C4-2B (cell line): ENCODE measurements around the gene ARMC3.

ENCODE experiments used
- ZFX ChIP-seq: fragments of 450-650 bp; IDR thresholded peaks from 2 replicates; pipeline ENCODE4 v1.6.1; 2017
- TF ChIP-seq, protein P1 (sequence below): fragments of 450-650 bp; conservative IDR thresholded peaks from 2 replicates; pipeline ENCODE4 v1.5.1; 2017; ENCODE audit warnings: mild to moderate bottlenecking

DNA sequence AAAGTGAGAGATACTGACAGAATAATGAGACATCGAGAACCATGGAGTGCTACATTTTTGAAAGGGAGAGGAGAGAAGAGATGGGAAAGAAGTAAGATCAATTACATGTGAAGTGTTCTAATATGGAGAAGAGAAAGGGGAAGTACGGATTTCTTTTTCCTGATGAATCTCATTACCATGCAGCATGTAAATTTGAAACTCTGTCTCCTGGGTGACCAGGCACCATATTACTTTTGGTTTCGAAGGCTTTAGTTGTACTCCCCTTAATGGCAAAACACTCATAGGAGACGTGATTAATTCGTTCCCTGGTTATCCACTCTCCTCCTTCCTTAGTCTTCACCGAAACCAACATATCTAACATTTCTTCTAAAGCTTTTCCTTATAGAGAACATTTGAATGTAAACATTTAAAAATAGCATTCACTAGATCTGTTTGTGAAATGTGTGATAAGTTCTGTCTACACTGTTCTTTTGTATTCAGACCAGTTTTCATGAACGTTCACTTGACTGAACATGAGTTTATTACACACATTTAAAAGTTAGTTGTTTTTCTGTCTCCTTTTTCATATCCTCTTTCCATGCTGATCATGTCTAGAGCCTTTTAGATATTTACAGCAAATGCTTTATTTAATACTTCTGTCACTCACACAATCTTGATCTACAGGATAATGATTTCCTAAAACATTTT lies 87.3 kb downstream of the ARMC3 start:
- TF ChIP-seq, protein P1, sequence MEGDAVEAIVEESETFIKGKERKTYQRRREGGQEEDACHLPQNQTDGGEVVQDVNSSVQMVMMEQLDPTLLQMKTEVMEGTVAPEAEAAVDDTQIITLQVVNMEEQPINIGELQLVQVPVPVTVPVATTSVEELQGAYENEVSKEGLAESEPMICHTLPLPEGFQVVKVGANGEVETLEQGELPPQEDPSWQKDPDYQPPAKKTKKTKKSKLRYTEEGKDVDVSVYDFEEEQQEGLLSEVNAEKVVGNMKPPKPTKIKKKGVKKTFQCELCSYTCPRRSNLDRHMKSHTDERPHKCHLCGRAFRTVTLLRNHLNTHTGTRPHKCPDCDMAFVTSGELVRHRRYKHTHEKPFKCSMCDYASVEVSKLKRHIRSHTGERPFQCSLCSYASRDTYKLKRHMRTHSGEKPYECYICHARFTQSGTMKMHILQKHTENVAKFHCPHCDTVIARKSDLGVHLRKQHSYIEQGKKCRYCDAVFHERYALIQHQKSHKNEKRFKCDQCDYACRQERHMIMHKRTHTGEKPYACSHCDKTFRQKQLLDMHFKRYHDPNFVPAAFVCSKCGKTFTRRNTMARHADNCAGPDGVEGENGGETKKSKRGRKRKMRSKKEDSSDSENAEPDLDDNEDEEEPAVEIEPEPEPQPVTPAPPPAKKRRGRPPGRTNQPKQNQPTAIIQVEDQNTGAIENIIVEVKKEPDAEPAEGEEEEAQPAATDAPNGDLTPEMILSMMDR = no peak
- TF ChIP-seq ZFX = no peak
